HuH-7.5 (cell line): ENCODE results near the gene FNDC3B.

ENCODE experiments used
- DNase-seq: peaks from one replicate; pipeline ENCODE4 v3.0.0; 2011; ENCODE audit warnings: low spot score

The FNDC3B gene

GRCh38 chr3:172261054-172261453, 221.7 kb downstream of the FNDC3B start:
- DNase-seq = no peak

DNA sequence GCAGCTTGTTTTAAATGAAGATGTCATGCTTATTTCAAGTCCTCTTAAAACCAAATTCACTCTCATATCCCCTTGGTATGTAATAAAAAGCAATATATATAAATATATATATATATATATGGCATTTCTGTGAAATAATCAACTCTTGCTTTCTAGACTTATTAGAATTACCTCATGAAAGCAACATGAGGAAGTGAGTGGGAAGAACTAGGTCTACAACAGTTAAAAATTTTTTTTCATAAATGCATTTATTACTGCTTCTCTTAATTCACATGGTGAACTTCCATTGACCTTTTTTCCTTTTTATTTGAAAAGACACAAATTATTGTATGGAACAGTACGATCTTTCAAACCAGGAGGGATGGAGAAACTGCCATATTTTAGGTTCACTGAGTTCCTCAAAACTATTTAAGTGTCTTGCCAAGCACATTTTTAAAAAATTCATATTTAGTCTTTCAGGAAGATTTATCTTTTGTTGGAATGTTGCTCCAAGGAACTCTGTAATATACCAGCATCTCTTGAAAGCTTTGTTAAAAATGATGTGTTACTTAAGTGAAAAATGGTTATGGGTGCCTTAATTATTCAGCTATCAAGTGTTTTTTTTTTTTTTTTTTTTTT, 223.7 kb downstream of the FNDC3B start:
- no peak for DNase-seq

DNA sequence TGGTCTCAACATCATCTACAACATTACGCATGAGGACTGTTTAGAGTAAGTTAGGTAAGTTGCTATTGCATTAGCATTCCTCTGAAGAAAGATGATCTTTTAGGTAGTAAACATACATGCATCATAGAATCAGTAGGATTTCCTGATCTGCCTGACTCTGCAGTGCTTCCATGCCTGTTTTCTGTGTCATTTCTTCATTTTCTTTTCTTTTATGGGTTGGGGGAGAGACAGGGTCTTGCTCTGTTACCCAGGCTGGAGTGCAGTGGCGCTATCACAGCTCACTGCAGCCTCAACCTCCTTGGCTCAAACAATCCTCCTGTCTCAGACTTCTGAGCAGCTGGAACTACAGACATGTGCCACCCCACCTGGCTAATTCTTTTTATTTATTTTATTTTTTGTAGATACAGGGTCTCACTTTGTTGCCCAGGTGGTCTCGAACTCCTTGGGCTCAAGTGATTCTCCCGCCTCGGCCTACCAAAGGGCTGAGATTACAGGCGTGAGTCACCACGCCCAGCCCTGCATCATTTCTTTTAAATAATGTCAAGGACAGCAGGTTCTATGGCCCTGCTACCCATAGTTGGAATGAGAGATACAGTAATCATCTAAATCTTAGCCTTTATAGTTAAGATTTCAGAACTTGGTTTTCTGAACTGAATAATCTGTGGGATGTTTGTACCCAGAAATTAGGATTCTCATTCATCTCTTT, 224.6 kb downstream of the FNDC3B start:
- DNase-seq = no peak

DNA sequence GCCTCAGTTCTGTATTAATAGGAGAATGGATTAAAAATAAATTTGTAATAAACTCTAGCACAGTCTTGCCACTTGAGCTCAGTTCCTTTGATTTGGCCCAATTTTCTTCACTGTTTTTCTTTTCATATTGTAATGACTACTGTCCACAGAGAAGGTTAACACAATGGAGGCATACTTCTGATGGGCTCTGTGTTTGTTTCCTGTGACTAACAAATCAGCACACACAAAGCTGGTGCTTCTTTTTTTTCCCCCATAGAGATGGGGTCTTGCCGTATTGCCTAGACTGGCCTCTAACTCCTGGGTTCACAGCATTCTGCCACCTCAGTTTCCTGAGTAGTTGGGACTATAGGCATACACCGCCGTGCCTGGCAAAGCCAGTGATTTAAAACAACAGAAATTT, 226.7 kb downstream of the FNDC3B start:
- DNase-seq = no peak

DNA sequence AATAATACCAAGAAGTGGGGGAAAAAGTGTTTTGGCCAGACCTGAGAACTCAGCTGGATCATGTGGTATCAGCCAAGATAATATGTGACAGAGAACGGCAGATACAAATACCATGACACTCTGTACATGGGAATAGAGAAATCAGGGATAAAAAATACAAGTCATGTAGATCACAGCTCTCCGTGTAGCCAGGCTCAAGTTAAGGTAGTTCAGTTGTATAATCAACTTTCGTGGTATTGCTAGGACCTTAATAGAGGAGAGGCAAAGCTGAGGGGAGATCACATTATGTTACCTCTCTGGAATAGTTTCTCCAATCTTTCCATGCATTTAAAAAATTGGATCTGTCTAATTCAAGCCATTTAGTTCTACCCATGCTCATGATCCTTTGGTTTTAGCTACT, 229.0 kb downstream of the FNDC3B start:
- DNase-seq = no peak

GRCh38 chr3:172268868-172269267, 229.5 kb downstream of the FNDC3B start:
- no peak for DNase-seq

GRCh38 chr3:172270557-172271166, 231.3 kb downstream of the FNDC3B start:
- no peak for DNase-seq

DNA sequence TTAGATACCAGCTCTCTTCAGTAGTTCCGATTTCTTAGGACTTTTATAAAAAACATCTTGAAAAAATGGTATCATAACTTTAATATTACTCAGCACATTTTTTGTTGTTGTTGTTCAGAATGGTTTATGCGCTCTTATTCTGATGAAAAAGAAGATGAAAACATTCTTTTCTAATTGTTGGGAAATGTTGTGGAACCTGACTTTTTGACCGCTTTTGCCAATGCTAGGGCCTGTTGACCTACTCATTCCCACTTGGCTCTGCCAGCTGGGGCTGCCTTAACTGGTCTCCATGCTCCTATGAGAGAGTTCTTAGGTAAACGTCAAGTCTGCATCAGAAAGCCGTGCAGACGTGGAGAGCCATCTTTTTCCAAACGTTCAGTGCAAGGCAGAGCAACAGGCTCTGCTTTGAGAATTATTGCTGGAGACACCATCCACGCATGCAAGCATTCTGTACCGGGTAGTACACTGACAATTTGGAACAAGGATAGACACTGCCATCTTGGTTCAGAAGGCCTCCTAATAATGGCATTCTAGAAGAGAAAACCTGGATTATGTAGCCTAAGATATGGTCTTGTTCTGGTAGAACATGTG, 232.1 kb downstream of the FNDC3B start:
- DNase-seq = no peak

GRCh38 chr3:172272698-172273097, 233.3 kb downstream of the FNDC3B start:
- no peak for DNase-seq

DNA sequence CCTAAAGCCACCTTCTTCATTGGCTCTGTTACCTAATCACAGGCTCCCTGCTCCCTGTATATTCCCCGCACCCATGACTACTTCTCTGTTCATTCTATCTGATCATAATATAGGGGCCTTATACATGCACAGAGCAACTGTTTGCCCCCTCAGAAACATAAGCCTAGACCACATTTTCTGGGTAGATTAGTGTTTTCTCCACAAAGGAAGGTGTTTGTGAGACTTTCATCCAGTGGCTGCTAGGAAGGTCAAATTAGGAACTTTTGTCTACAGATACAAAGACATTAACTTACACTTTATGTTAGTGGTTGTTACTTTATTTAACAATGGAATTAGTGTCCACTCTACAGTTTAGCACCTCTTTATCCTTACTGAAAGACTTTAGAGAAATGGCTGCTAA, 234.0 kb downstream of the FNDC3B start:
- no peak for DNase-seq

DNA sequence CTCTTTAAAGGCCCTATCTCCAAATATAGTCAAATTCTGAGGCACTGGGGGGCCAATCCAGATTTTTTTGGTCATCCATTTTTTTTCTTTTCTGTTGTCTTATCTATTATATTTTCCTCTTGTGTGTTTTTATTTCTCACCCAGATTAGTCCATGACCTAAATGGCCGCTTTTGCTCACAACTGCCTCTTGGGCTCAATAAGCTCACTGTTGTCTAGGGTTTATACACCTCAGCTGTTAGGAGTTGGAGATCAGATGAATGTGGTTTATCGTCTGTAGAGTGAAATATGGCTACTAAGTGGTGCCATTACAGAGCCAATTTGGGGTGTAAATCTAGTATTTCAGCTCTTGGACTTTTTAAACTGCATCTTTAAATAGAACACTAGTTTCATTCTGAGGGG, 235.5 kb downstream of the FNDC3B start:
- no peak for DNase-seq

GRCh38 chr3:172275586-172275985, 236.2 kb downstream of the FNDC3B start:
- DNase-seq = no peak

GRCh38 chr3:172276103-172276502, 236.7 kb downstream of the FNDC3B start:
- no peak for DNase-seq

- no peak for DNase-seq
Observed at GRCh38 chr3:172277151-172277652, 237.8 kb downstream of the FNDC3B start.

GRCh38 chr3:172279191-172279640, 239.8 kb downstream of the FNDC3B start:
- no peak for DNase-seq

DNA sequence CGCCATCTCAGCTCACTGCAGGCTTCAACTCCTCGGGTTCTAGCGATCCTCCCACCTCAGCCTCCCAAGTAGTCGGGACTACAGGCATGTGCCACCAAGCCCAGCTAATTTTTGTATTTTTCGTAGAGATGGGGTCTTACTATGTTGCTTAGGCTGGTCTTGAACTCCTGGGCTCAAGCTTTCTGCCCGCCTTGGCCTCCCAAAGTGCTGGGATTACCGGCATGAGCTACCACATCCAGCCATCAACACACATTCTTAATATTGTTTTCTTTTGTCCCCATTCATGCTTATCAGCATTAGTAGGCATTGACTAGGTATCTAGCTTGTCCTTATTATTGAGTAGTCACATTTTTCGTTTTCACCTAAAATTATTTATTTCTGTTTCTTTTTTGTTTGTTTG, 240.6 kb downstream of the FNDC3B start:
- DNase-seq = no peak

DNA sequence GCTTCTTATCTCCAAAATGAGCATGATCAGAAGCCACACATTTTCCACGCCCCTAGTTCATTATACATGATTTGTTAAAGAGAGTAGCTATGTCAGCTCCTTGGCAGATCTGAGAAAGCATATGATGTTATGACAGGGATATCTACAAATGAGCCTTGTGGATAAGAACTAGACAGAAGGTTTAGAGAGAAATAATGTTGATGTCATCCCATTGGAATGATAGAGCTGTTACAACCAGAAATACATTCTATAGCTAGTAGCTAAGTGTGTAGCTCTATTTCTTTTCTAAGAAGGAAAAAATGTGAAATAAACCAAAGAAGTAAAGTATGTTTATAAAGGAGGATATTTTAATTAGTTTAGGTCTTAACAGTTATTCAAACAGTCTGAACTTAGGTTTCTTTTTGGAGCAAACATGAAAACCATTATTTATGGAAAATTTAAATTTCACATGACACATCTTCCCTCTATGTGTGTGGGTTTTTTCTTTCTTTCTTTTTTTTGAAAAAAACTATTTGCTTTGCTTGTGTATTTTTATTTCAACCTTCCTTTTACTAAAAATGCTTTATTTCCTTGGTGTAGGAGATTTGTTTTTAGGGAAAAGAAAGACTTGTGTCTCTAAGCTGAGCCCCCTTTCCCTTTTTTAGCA, 241.2 kb downstream of the FNDC3B start:
- no peak for DNase-seq

- DNase-seq = no peak
Observed at GRCh38 chr3:172281884-172282283, 242.5 kb downstream of the FNDC3B start.

GRCh38 chr3:172282850-172283249, 243.5 kb downstream of the FNDC3B start:
- DNase-seq = no peak

- DNase-seq = no peak
Observed at GRCh38 chr3:172283841-172284357, 244.5 kb downstream of the FNDC3B start.

DNA sequence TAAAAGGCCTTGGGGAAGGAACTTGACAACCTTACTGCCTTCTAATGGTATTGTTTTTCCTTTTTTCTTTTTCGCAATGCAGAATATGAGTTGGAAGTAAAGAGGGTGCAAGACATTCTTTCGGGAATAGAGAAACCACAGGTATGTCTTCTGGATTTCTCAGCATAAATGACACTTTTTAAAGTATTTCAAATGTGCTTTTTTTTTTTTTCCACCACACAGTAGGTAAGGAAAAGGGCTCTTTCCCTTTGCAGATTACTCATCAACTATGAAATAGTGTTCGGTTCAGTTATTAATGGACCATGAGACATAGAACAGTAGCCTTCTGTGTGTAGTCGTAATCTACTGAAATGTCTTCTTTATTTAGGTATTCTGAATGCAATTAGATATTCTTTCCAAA, 246.5 kb downstream of the FNDC3B start:
- DNase-seq = no peak

- no peak for DNase-seq
Observed at GRCh38 chr3:172286548-172287148, 247.3 kb downstream of the FNDC3B start.
